Suprapubic skin (tissue), 4 donors: ENCODE data around the gene FERMT1.

Experiments used
- EP300 ChIP-seq: sonication (generic); formaldehyde crosslinking; IDR thresholded peaks from one replicate; pipeline ENCODE4 v1.6.1; 2017; ENCODE audit warnings: antibody characterized with exemption
- POLR2A ChIP-seq, 2 donors: fragments of 450-650 bp; IDR thresholded peaks; one replicate each; pipeline ENCODE4 v1.6.1; 2017; ENCODE audit warnings: antibody characterized with exemption in 2 of 2, mild to moderate bottlenecking in 2 of 2, moderate library complexity in 2 of 2
- POLR2AphosphoS5 ChIP-seq, 3 donors: sonication (generic); formaldehyde crosslinking; IDR thresholded peaks; one replicate each; pipeline ENCODE4 v1.6.1; 2017; ENCODE audit warnings: antibody characterized with exemption in 3 of 3
- TF ChIP-seq, protein P1 (sequence below), 2 donors: fragments of 200-600 bp in 1 of 2; fragments of 450-650 bp in 1 of 2; sonication (generic) in 1 of 2; IDR thresholded peaks; one replicate each; pipeline ENCODE4 v1.5.1; 2016 to 2019; ENCODE audit warnings: antibody characterized with exemption in 2 of 2, mild to moderate bottlenecking in 1 of 2, moderate library complexity in 1 of 2

- TF ChIP-seq POLR2AphosphoS5 (IDR thresholded peaks at IDR 0.05): no peak
- no peak for TF ChIP-seq POLR2A (IDR thresholded peaks at IDR 0.05)
- TF ChIP-seq, protein P1, sequence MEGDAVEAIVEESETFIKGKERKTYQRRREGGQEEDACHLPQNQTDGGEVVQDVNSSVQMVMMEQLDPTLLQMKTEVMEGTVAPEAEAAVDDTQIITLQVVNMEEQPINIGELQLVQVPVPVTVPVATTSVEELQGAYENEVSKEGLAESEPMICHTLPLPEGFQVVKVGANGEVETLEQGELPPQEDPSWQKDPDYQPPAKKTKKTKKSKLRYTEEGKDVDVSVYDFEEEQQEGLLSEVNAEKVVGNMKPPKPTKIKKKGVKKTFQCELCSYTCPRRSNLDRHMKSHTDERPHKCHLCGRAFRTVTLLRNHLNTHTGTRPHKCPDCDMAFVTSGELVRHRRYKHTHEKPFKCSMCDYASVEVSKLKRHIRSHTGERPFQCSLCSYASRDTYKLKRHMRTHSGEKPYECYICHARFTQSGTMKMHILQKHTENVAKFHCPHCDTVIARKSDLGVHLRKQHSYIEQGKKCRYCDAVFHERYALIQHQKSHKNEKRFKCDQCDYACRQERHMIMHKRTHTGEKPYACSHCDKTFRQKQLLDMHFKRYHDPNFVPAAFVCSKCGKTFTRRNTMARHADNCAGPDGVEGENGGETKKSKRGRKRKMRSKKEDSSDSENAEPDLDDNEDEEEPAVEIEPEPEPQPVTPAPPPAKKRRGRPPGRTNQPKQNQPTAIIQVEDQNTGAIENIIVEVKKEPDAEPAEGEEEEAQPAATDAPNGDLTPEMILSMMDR (IDR thresholded peaks at IDR 0.05): no peak
- TF ChIP-seq EP300: no peak
Measured at GRCh38 chr20:6045566-6045965, 77.3 kb downstream of the FERMT1 start.
